NCI-H69 (cell line): Measurements from ENCODE around the gene CSRNP3.

Experiments used
- DNase-seq: peaks from one replicate; lab custom pipeline; 2025; lab: John Stamatoyannopoulos, UW

Gene CSRNP3

DNA sequence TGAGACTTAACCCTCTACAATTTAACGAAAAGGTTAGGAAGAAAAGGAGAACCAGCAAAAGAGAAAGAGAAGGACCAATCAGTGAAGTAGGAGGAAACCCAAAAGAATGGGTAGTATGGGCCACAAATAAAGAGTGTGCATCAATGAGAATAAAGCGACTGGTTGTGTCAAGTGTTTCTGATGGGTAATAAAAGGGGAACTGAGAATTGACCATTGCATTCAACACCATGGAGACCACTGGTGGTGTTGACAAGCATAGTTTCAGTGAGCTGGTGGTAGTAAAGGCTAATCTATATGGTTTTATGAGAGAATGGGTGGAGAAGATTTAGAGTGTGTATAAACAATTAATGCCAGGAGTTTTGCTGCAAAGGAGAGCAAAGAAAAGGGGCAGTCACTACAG lies 75.4 kb downstream of the CSRNP3 start:
- DNase-seq: no peak

- no peak for DNase-seq
These were observed 78.4 kb downstream of the CSRNP3 start for GRCh38 chr2:165547900-165548299.

DNA sequence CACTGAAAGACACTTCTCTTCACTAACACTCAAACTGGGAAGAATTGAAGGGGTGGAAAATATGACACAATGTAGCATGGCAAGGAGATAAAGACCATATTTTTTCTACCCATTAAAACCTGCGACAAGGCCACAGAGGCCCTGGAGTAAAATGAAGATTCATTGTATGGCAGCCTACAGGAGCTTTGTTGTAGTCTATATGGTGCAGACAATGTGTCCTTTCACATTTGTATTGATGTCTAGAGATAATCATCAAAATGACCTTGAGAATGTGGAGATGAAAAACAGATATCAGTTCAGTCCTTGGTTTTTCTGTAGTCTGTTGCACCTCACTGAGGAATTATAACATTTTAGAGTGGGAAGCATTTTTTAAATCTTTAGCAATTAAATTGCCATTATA lies 80.1 kb downstream of the CSRNP3 start:
- no peak for DNase-seq

DNA sequence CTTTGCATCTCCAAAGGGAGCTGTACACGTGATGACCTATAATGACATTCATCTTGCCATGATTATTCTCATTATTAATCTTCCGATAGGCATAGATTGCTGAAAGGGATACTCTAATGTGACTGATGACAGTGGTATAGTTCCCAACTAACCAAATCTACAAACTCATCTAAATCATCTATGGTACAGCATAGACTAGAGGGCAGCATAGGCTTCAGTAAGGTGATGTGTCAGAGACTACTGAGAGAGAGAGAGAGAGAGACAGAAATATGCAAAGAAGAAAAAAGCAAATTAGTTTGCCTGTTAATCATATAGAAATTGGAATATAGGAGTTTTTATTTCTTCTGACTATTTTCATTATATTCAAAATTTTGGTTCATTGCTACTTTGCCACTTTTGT lies 89.3 kb downstream of the CSRNP3 start:
- no peak for DNase-seq

GRCh38 chr2:165560377-165560988 lies 91.0 kb downstream of the CSRNP3 start:
- DNase-seq: no peak

GRCh38 chr2:165561516-165561915 lies 92.0 kb downstream of the CSRNP3 start:
- no peak for DNase-seq

- no peak for DNase-seq
These were observed 92.7 kb downstream of the CSRNP3 start for GRCh38 chr2:165562233-165562632.

DNA sequence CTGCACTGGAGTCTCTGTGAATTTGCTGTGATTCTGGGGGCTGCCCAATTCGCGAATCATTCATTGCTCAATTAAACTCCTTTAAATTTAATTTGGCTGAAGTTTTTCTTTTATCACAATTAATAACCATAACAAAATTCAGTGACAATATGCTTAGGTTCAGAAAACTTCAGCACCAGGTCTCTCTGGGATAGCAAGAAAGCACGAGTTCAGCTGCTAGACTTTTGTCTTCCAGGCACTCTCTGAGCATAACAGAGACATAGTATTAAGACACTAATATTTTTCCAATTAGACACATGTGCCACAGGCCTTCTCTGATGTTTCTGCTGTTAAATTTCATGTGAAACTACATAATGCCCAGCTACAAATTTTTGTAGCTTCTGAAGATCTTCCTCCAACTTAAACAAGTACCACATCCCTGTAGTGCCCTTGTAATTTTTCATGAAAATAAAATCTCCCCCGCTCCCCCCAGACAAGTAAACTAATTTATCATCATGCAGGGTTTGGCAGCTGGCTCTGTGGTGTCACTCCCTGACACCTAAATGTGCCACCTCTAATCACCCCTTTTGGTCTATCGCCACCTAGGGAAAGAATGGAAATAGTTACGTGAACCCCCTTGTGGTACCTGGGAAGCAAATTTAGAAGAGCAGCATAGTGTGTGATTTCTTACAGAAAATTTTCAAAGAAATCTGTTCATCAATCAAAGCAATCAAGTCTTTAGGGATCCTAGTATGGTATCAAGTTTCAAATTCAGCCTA lies 94.1 kb downstream of the CSRNP3 start:
- no peak for DNase-seq

DNA sequence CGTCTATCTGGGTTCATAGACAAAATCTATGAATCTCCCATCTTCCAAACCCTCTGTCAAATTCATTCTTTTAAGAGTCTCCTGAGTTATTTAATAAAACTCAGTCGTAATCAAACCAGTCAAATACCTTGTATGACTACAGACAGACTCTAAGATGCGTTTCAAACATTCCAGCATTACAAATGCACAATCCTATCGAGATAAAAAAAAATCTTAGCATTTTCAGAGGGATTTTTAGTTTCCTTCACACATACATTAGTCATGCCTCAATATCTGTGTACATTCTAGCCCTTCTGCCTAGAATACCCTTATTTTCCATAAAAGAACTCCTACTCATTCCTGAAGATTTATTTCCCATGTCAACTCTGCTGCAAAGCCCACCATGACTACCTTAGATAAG lies 96.5 kb downstream of the CSRNP3 start:
- no peak for DNase-seq

DNA sequence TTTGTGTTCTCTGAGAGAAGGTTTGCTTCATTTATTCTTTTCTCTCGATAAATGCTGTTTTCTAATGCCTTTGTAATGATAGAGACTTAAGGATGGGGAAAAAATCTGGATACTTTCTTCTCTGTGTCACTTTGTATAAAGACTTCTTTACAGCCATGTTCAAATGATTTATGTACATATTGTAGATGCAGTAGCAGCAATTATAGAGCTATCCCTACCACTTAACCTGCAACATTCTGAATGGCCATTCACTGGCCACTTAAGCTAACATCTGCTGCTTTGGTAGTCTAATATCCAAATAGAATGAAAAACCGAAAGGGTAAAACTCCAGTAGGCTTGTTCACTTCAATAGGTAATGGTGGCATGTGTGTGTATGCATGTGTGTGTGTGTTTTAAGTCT lies 97.8 kb downstream of the CSRNP3 start:
- DNase-seq: no peak

GRCh38 chr2:165568361-165568760 lies 98.9 kb downstream of the CSRNP3 start:
- DNase-seq: no peak

GRCh38 chr2:165571477-165571876 lies 102.0 kb downstream of the CSRNP3 start:
- DNase-seq: no peak

GRCh38 chr2:165572151-165572550 lies 102.7 kb downstream of the CSRNP3 start:
- DNase-seq: no peak

DNA sequence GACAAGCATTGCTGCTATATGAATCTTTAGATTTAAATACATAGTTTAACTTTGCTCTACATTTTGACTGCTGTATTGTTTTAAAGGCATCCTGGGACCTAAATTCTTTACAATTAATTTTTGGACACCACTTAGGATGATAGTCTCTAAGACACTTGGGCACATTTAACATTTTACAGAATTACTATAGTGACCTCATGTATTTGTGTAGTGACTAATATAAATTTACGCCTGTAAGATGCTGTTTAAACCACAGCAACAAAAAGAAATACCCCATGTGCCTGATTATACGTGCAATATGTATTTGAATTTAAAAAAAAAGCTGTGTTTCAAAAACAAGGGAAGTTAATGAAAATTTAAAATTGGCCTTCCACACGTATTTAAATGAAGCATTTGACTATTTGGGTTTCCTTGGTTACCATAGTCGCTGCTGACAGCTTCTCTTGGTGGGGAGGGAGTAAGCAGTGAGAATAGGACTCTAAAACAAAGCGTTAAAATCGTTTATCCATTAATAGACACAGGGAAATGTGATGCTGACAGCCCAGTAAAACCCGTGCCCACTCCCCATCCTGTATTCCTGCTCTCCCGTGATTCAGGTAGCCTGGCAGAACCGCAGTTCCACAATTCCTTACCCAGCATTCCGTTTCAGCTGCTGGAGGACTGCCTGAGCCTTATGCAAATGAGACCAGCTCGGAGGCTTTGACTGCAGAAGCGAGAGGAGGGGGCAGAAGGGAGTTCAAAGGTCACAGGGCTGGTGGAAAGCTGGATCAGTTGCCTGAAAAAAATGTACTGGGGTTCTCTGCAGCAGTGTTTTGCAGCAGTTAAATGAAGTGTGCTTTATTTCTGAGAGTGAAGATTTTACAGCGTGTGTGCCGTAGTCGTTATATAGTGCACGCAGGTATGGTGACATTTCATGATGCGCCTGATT lies 104.3 kb downstream of the CSRNP3 start:
- DNase-seq: no peak

DNA sequence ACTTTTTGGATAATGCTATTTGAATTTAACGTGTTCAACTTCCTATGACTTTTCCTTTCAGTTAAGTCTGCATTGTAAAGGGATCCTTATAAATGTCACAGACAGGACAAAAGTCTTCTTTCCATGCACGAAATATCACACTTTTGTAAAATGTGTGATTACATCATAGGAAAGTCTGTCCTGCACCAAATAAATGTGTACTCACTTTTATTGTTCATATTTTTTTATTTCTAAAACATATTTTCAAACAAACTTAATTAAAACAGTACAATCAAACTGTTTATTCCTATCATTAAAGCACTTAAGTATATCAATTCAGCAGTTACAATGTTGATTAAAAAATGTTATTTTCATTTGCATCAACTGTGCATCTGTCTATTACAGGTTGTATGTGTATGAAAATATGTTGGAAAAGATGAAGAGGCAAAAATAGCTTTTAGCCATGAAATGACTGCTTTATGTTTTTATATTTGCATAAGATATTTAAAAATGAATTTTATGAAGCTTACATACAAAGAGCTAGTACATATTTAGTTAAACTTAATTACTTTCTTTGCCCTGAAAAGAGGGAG lies 105.6 kb downstream of the CSRNP3 start:
- DNase-seq: no peak

DNA sequence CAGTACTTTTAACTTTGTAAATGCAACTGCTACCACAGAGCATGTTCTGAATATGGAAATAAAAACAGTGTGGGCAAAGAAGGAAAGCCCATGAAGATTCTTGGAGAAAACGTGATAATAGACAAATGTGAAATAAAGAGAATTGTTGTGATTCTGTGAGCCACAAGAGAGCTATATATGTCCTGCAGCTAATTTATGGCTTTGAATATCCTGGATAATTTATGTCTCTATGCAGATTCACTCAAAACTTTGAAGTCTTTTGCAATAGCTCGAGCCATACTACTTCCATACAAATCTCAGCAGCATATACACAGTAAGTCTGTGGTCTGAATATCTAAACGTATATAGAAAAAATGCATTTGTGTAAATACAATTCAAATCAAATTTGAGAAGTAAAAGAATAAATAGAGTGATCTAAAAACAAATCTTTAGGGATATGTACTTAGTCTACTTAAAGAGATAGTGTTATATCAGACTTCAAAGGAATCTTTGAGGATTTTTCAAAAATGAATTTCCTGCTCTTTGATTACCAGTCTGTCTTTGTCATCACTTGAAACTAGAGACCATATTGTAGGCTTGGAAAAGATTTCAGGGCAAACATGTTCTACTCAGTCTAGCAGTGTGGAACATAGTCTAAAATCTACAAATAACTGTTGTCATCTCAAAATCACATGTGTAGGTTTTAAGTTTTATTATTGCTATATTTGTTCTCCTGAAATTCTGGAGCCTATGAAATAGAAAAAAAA lies 107.1 kb downstream of the CSRNP3 start:
- no peak for DNase-seq

GRCh38 chr2:165582409-165582808 lies 112.9 kb downstream of the CSRNP3 start:
- no peak for DNase-seq

DNA sequence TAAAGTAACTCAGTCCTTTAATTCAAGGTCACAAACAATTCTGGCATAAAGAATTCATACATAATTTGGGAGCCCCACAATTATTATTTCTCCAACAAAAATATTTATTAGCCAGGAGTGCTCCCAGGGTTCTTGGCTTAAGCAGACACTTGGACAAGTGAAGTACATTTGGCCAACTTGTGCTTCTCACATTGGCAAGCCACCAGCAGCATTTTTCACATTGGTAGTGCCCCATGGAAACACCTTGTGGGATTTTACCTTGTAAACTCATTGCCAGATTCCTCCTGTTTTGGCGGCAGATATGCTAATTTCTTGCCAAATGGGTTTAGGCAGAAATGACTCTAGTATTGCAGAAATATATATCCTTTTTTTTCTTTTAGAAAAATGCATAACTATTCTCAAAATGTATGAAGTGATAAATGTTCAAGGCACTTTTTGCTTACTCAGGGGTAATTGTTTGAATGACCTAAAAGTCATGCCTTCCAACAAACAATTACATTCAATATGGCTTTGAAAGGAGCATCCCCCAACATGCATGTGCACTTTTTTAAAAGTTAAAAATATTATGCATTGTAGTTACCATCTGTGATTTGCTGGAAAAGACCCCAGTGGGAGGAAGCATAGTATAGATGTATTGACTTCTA lies 113.5 kb downstream of the CSRNP3 start:
- DNase-seq: no peak

DNA sequence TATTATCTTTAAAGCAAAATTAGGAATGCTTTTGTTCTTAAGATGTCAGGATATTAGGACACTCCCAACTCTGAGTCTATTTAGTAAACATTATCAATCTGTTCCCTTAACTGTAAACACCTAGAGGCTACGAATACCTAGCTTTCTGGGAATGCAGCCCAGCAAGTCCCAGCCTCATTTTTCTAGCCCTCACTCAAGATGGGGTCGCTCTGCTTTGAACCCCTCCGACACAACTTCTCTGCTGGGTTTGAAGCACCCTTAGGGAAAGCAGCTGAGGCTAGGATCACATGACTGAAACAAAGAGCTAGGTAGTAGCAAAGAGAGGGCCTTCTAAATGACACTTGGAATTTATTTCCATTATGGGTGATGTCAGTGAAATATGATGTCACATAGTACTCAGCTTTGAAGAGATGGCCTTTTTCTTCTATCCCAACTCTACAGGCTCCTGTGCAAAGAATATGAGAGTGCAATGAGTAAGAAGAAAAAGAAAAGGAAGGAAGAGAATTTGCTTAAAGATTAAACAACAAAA lies 114.7 kb downstream of the CSRNP3 start:
- no peak for DNase-seq

- DNase-seq: no peak
These were observed 116.5 kb downstream of the CSRNP3 start for GRCh38 chr2:165586019-165586418.

GRCh38 chr2:165587335-165587938 lies 117.9 kb downstream of the CSRNP3 start:
- no peak for DNase-seq
